Measurements from ENCODE around the gene TEX19.

TEX19 gene

GRCh38 chr17:82405051-82405450, 46.0 kb downstream of the TEX19 start:
- no peak for DNase-seq (ENCODE audit: low read depth)
- TF ChIP-seq CTCF (conservative IDR thresholded peaks at IDR 0.05; ENCODE audit: control insufficient read depth, insufficient read depth, low read depth, low read length): no peak

GRCh38 chr17:82406131-82406671, 47.2 kb downstream of the TEX19 start:
- no peak for TF ChIP-seq CTCF (conservative IDR thresholded peaks at IDR 0.05; ENCODE audit: control insufficient read depth, insufficient read depth, low read depth, low read length)
- DNase-seq (ENCODE audit: low read depth): no peak
- no peak overlapping the region for H3K4me3 ChIP-seq (ENCODE audit: control insufficient read depth, low read depth, low read length)

More at GRCh38 chr17:82405051-82405450, 46.0 kb downstream of the TEX19 start:
- H3K4me3 ChIP-seq (ENCODE audit: control insufficient read depth, low read depth, low read length): no peak overlapping the region

- no peak overlapping the region for H3K4me3 ChIP-seq (ENCODE audit: control insufficient read depth, low read depth, low read length)
- TF ChIP-seq CTCF (conservative IDR thresholded peaks at IDR 0.05; ENCODE audit: control insufficient read depth, insufficient read depth, low read depth, low read length): no peak
- DNase-seq (ENCODE audit: low read depth): no peak
Measured at GRCh38 chr17:82407255-82407654, 48.2 kb downstream of the TEX19 start.

- H3K4me3 ChIP-seq (ENCODE audit: control insufficient read depth, low read depth, low read length): no peak overlapping the region
- no peak for DNase-seq (ENCODE audit: low read depth)
Measured at GRCh38 chr17:82408288-82408937, 49.4 kb downstream of the TEX19 start.

GRCh38 chr17:82408938-82409318, 49.9 kb downstream of the TEX19 start:
- DNase-seq (ENCODE audit: low read depth): no peak
- TF ChIP-seq CTCF (conservative IDR thresholded peaks at IDR 0.05; ENCODE audit: control insufficient read depth, insufficient read depth, low read depth, low read length): no peak

More at GRCh38 chr17:82408288-82408937, 49.4 kb downstream of the TEX19 start:
- no peak for TF ChIP-seq CTCF (conservative IDR thresholded peaks at IDR 0.05; ENCODE audit: control insufficient read depth, insufficient read depth, low read depth, low read length)

GRCh38 chr17:82410014-82410716, 51.1 kb downstream of the TEX19 start:
- H3K4me3 ChIP-seq (ENCODE audit: control insufficient read depth, low read depth, low read length): no peak overlapping the region
- no peak for DNase-seq (ENCODE audit: low read depth)
- TF ChIP-seq CTCF (conservative IDR thresholded peaks at IDR 0.05; ENCODE audit: control insufficient read depth, insufficient read depth, low read depth, low read length): no peak

More at GRCh38 chr17:82408938-82409318, 49.9 kb downstream of the TEX19 start:
- no peak overlapping the region for H3K4me3 ChIP-seq (ENCODE audit: control insufficient read depth, low read depth, low read length)

Measured in fibroblast of mammary gland (primary cell).